ENCODE measurements around the gene MINDY2.

MINDY2 gene

GRCh38 chr15:58900631-58901030, 129.5 kb downstream of the MINDY2 start:
- Histone ChIP-seq H3K9me3 (ENCODE audit: insufficient read depth, low read length) (no peaks in the 10 kb centered on the region), H3K79me2 (ENCODE audit: insufficient read depth, low read length) (peaks cover 4% of the 10 kb centered on the region; the same call in 1 of the 2 replicates), H3K9ac (ENCODE audit: low read length) (no peak overlapping the region), H3K36me3 (ENCODE audit: low read length) (peaks cover 47% of the 10 kb centered on the region), H3F3A (ENCODE audit: insufficient read depth) (peaks cover 13% of the 10 kb centered on the region; the same call in 1 of the 2 replicates), H3K4me3 (ENCODE audit: insufficient read depth, low read length, poor library complexity, severe bottlenecking) (no peak overlapping the region), H3K27me3 (ENCODE audit: low read length) (no peaks in the 10 kb centered on the region), H3K9me2 (replicated peaks; ENCODE audit: insufficient read depth, low read length) (no peaks in the 10 kb centered on the region), H3K27ac (ENCODE audit: low read depth, low read length) (no peak overlapping the region), H2AFZ (ENCODE audit: low read depth, low read length, severe bottlenecking) (no peak overlapping the region), H3K4me2 (ENCODE audit: low read depth, low read length, poor library complexity, severe bottlenecking) (no peak overlapping the region), H4K20me1 (ENCODE audit: low read depth, low read length) (no peaks in the 10 kb centered on the region; the same call in 1 of the 2 replicates)
- TF ChIP-seq EZH2phosphoT487 (conservative IDR thresholded peaks at IDR 0.05; ENCODE audit: low read length) (no peak), CTCF (IDR thresholded peaks at IDR 0.05; ENCODE audit: insufficient read depth, low read length, poor library complexity, severe bottlenecking) (no peak)

- Histone ChIP-seq H3K4me2 (ENCODE audit: low read depth, low read length, poor library complexity, severe bottlenecking) (no peak overlapping the region), H3K27me3 (ENCODE audit: low read length) (no peaks in the 10 kb centered on the region), H3F3A (ENCODE audit: insufficient read depth) (0 out of 2 replicates have a peak, but pooled peaks cover 3% of the 10 kb centered on the region), H3K9me3 (ENCODE audit: insufficient read depth, low read length) (no peaks in the 10 kb centered on the region), H3K4me3 (ENCODE audit: insufficient read depth, low read length, poor library complexity, severe bottlenecking) (no peak overlapping the region), H3K79me2 (ENCODE audit: insufficient read depth, low read length) (peaks cover 24% of the 10 kb centered on the region), H4K20me1 (ENCODE audit: low read depth, low read length) (no peaks in the 10 kb centered on the region; the same call in 1 of the 2 replicates), H3K27ac (ENCODE audit: low read depth, low read length) (no peak overlapping the region), H2AFZ (ENCODE audit: low read depth, low read length, severe bottlenecking) (no peak overlapping the region), H3K36me3 (ENCODE audit: low read length) (peaks cover 34% of the 10 kb centered on the region; the same call in 1 of the 2 replicates), H3K9ac (ENCODE audit: low read length) (no peak overlapping the region), H3K9me2 (replicated peaks; ENCODE audit: insufficient read depth, low read length) (no peaks in the 10 kb centered on the region)
- TF ChIP-seq EZH2phosphoT487 (conservative IDR thresholded peaks at IDR 0.05; ENCODE audit: low read length) (no peak), CTCF (IDR thresholded peaks at IDR 0.05; ENCODE audit: insufficient read depth, low read length, poor library complexity, severe bottlenecking) (no peak)
Observed at GRCh38 chr15:58908550-58909309, 137.6 kb downstream of the MINDY2 start.

- Histone ChIP-seq H3K9me3 (ENCODE audit: insufficient read depth, low read length) (no peaks in the 10 kb centered on the region), H3F3A (ENCODE audit: insufficient read depth) (peaks cover 9% of the 10 kb centered on the region; the same call in 1 of the 2 replicates), H3K9ac (ENCODE audit: low read length) (no peak overlapping the region), H3K79me2 (ENCODE audit: insufficient read depth, low read length) (peaks cover 24% of the 10 kb centered on the region), H4K20me1 (ENCODE audit: low read depth, low read length) (no peaks in the 10 kb centered on the region; the same call in 1 of the 2 replicates), H3K4me3 (ENCODE audit: insufficient read depth, low read length, poor library complexity, severe bottlenecking) (no peak overlapping the region), H2AFZ (ENCODE audit: low read depth, low read length, severe bottlenecking) (no peak overlapping the region), H3K27me3 (ENCODE audit: low read length) (no peaks in the 10 kb centered on the region), H3K4me2 (ENCODE audit: low read depth, low read length, poor library complexity, severe bottlenecking) (no peak overlapping the region), H3K9me2 (replicated peaks; ENCODE audit: insufficient read depth, low read length) (no peaks in the 10 kb centered on the region), H3K36me3 (ENCODE audit: low read length) (peaks cover 40% of the 10 kb centered on the region; the same call in 1 of the 2 replicates), H3K27ac (ENCODE audit: low read depth, low read length) (no peak overlapping the region)
- no peak for TF ChIP-seq CTCF (IDR thresholded peaks at IDR 0.05; ENCODE audit: insufficient read depth, low read length, poor library complexity, severe bottlenecking)
- TF ChIP-seq EZH2phosphoT487 (conservative IDR thresholded peaks at IDR 0.05; ENCODE audit: low read length), result no peak
Observed at GRCh38 chr15:58909616-58910015, 138.5 kb downstream of the MINDY2 start.
